ENCODE measurements around the gene CMYA5.

DNA sequence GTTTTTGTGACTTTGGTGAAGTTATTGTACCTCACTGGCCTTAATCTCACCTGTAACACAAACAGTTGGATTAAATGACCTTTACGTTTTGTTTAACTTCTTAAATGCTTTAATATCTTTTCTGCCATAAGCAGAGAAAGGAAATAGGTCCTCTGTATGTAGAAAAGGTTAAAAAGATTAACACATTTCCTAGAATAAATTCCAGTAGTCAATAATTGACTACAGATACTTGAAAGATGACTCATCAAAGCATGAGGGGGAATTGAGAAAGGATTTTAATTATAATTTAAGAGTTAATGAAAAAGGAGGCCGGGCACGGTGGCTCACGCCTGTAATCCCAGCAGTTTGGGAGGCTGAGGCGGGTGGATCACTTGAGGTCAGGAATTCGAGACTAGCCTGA lies 35.8 kb upstream of the CMYA5 start:
- TF ChIP-seq, protein P1, sequence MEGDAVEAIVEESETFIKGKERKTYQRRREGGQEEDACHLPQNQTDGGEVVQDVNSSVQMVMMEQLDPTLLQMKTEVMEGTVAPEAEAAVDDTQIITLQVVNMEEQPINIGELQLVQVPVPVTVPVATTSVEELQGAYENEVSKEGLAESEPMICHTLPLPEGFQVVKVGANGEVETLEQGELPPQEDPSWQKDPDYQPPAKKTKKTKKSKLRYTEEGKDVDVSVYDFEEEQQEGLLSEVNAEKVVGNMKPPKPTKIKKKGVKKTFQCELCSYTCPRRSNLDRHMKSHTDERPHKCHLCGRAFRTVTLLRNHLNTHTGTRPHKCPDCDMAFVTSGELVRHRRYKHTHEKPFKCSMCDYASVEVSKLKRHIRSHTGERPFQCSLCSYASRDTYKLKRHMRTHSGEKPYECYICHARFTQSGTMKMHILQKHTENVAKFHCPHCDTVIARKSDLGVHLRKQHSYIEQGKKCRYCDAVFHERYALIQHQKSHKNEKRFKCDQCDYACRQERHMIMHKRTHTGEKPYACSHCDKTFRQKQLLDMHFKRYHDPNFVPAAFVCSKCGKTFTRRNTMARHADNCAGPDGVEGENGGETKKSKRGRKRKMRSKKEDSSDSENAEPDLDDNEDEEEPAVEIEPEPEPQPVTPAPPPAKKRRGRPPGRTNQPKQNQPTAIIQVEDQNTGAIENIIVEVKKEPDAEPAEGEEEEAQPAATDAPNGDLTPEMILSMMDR (IDR thresholded peaks at IDR 0.05) = no peak
- TF ChIP-seq EP300 (IDR thresholded peaks at IDR 0.05) = no peak
- no peak for TF ChIP-seq POLR2A (IDR thresholded peaks at IDR 0.05)

Measured in tibial nerve (tissue), 4 donors.